Neutrophil (primary cell): ENCODE data around the gene CDPF1.

Experiments used
- H3K27ac ChIP-seq: fragments of 200-600 bp; sonication (generic); 2 replicates; pipeline ENCODE4 v1.5.1; 2016; ENCODE audit warnings: mild to moderate bottlenecking, moderate library complexity
- H3K27me3 ChIP-seq: fragments of 200-600 bp; sonication (generic); 2 replicates; pipeline ENCODE4 v1.6.0; 2016; ENCODE audit warnings: mild to moderate bottlenecking
- H3K36me3 ChIP-seq: fragments of 200-600 bp; sonication (generic); 2 replicates; pipeline ENCODE4 v1.5.1; 2017
- H3K4me1 ChIP-seq, 2 experiments: fragments of 200-600 bp in 1 of 2; sonication (generic) in 1 of 2; 1 replicate in 1 of 2; 2 replicates in 1 of 2; pipeline versions ENCODE4 v1.5.1 to v1.6.1; 2013 to 2016; ENCODE audit warnings: low read depth in 1 of 2, low read length in 1 of 2, mild to moderate bottlenecking in 1 of 2, moderate library complexity in 1 of 2; ENCODE audit not compliant: control insufficient read depth in 1 of 2, insufficient read depth in 1 of 2
- H3K4me3 ChIP-seq, 2 experiments: fragments of 200-600 bp in 1 of 2; sonication (generic) in 1 of 2; 1 replicate in 1 of 2; 2 replicates in 1 of 2; pipeline ENCODE4 v1.5.1; 2013 to 2016; ENCODE audit warnings: low read depth in 1 of 2, low read length in 1 of 2, mild to moderate bottlenecking in 1 of 2, moderate library complexity in 1 of 2
- H3K9me3 ChIP-seq: fragments of 200-600 bp; sonication (generic); 2 replicates; pipeline ENCODE4 v1.5.1; 2016
- CTCF ChIP-seq: fragments of 200-600 bp; sonication (generic); IDR thresholded peaks from 2 replicates; pipeline ENCODE4 v1.5.1; 2016; ENCODE audit warnings: antibody characterized with exemption

The CDPF1 gene

GRCh38 chr22:46229701-46230100, 20.4 kb downstream of the CDPF1 start:
- TF ChIP-seq CTCF, result no peak
- H3K9me3 ChIP-seq, result no peaks in the 10 kb centered on the region
- H3K27me3 ChIP-seq, result no peaks in the 10 kb centered on the region
- H3K4me3 ChIP-seq, result no peak overlapping the region
- no peaks in the 10 kb centered on the region for H3K36me3 ChIP-seq
- no peak overlapping the region for H3K27ac ChIP-seq
- no peaks in the 10 kb centered on the region for H3K4me1 ChIP-seq

GRCh38 chr22:46226577-46226976, 23.5 kb downstream of the CDPF1 start:
- Histone ChIP-seq H3K4me1 (no peaks in the 10 kb centered on the region), H3K9me3 (no peaks in the 10 kb centered on the region), H3K4me3 (no peak overlapping the region), H3K36me3 (peaks cover 2% of the 10 kb centered on the region), H3K27ac (no peak overlapping the region), H3K27me3 (no peaks in the 10 kb centered on the region)
- TF ChIP-seq CTCF, result no peak

- no peaks in the 10 kb centered on the region for H3K9me3 ChIP-seq
- H3K4me3 ChIP-seq, result no peak overlapping the region
- H3K27me3 ChIP-seq, result no peaks in the 10 kb centered on the region
- no peak overlapping the region for H3K27ac ChIP-seq
- H3K36me3 ChIP-seq, result peaks cover 11% of the 10 kb centered on the region
- no peaks in the 10 kb centered on the region for H3K4me1 ChIP-seq
- no peak for TF ChIP-seq CTCF
Measured at GRCh38 chr22:46225631-46226030, 24.5 kb downstream of the CDPF1 start.

- Histone ChIP-seq H3K27me3 (no peaks in the 10 kb centered on the region), H3K4me1 (no peaks in the 10 kb centered on the region), H3K36me3 (peaks cover 12% of the 10 kb centered on the region), H3K9me3 (no peaks in the 10 kb centered on the region), H3K27ac (no peak overlapping the region), H3K4me3 (no peak overlapping the region)
- no peak for TF ChIP-seq CTCF
Measured at GRCh38 chr22:46224898-46225290, 25.2 kb downstream of the CDPF1 start.

GRCh38 chr22:46224044-46224897, 25.8 kb downstream of the CDPF1 start:
- Histone ChIP-seq H3K27ac (no peak overlapping the region), H3K27me3 (no peaks in the 10 kb centered on the region), H3K4me3 (no peak overlapping the region), H3K4me1 (no peaks in the 10 kb centered on the region), H3K9me3 (no peaks in the 10 kb centered on the region), H3K36me3 (peaks cover 18% of the 10 kb centered on the region)
- no peak for TF ChIP-seq CTCF
